NCI-H187 treated with DMSO at 0.1 percent for 48 hours (cell line): Measurements from ENCODE around the gene EXOC4.

Source experiments
- DNase-seq: peaks from one replicate; lab custom pipeline; 2025; lab: John Stamatoyannopoulos, UW

EXOC4 gene

DNA sequence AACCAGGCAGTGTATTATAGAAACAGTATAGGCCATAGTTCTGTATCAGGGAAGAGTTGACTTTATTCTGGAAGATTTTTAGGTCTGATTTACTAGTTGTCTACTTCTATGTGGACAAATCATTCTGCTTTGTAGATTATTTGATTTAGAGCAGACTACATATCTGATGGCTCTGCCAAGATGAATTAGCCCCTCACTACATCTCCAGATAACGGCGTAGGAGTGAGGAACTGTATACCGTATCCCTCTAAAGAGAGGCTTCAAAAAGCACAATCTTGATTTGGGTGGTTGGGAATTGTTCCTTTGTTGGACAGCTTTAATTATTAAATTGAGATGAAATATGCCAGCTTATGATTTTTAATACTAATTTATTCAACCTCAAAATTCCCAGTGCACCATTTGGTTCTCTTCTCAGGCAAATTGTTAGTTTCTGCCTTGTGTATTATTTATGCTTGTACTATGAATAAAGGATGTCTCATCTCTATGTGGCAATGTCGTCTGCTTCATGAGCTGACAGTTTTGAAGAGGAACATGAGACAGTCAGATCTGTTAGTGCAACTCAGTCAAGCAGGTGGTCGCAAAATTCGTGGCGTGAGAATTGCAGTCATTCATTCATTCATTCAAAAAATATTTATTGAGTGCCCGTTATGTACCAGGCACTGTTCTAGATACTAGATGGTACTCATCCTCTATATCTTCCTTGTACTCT is 422.8 kb downstream of the EXOC4 start:
- no peak for DNase-seq

DNA sequence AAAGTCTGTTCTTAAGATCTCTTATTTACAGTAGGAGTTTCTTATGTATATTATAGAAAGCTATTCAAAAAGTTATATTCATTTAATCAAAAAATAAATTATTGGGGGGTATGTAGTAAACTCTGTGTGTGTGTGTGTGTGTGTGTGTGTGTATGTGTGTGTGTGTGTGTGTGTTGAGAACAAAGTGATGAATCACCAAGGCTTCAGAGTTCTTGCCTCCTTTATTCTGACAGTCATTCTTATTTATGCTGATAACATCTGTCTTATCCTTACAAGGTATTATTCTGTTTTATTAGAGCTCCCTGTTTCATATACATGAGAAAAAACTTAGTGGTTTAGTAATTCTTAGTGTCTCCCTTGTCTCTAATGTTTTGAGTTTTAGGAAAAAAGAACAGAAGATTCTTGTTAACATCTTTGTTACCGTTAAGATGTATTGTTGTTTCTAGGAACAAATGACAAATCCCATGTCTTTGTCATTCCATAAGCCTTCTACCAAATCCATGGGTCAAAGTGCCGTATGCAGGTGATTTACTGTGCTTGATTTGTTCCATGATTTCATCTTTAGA is 424.0 kb downstream of the EXOC4 start:
- DNase-seq = no peak

DNA sequence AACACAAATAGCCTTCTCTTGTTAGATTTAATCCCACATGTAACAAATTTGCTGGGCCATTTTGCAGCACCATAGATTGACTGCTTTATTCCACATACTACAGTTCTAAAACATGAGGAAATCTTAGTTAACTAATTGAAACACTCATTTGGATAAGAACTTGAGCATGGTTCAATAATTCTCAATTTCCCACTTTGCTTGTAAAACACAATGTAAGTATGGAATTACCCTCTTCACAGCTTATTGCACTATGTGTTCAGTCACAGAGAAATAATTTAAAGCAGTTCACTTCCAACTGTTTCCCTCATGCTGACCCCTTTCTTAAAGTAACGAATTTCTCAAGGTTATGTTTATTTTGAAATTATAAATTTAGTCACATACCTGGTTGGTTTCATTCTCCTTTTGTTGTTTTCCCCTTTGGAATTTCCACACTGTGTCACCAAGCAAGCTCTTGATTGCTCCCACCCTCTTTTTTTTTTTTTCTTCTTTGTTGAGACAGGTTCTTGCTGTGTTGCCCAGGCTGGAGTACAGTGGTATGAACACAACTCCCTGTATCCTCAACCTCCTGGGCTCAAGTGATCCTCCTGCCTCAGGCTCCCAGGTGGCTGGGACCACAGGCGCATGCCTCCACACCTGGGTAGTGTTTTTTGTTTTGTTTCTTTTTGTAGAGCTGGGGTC is 425.4 kb downstream of the EXOC4 start:
- no peak for DNase-seq

DNA sequence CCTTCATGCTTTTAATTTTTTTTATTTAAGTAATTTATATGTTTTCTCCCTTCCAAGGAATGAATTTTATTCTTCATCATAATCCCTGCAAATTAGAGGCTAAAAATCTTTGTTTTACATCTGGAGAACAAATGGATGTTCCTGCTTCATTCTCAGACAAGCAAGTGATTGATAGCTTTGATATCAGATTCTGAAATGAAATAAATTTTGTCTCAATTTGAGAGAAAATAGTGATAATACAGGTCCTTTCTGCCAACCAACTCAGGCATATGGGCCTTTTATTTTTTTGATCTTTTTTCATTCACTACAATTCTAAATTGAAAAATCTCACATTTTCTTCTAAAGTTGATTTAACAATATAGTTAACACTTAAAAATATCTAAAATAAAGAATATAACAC is 427.1 kb downstream of the EXOC4 start:
- DNase-seq = no peak

DNA sequence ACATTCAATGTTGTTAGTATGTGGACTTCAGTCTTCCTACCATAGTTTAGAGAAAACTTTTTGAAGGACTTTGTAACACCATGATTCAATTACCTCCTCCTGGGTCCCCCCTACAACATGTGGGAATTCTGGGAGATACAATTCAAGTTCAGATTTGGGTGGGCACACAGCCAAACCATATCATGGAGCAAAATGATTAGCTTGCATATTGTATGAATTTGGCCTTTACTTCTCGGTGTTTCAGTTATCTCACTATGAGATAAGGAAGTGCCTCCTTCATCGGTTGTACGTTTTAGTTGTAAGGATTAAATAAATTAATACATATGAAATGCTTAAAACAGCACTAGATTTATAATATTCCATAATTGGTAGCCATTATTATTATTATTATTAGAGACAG is 428.7 kb downstream of the EXOC4 start:
- no peak for DNase-seq

DNA sequence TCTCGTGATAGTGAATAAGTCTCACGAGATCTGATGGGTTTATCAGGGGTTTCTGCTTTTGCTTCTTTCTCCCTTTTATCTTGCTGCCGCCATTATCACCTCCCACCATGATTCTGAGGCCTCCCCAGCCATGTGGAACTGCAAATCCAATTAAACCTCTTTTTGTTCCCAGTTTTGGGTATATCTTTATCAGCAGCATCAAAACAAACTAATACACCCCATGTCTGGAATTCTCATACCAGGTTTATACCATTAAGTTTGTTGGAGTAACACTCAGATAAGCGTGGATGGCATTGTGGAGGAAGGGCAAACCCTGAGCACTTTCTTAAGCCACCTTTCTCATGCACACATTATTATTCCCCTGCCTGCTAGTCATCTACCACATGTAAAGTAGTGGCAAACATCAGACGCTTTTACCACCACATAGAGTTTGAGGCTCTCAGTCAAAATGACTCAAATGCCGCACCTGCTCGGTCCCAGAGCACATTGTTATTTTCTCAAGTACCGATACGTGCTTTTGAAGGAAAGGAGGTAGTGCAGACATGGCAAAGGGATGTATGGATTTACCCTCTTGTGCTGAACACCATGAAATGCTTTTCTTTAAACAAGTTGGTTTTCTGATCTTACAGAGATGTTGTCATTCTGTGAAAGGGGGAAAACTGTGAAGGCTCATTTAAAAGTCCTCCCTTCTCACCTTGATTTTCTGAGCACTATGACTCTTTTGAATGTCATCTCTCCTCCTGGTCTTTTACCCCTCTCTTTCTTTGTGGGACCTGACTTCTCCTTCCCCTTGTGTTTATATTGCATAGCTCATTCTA is 429.7 kb downstream of the EXOC4 start:
- DNase-seq = peak; percentile 83

DNA sequence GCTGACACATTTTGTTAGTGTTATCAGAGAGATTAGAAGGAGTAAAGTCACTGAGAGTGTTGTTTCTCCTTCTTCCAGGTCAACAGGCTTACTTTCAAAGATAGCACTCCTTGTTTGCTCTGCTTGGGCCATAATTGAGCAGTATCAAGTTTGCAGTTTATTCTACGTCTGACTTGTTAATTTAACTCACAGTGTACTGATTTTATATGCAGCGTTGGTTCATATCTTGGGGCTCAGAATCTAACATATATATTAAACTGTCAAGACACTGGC is 430.2 kb downstream of the EXOC4 start:
- DNase-seq = no peak

DNA sequence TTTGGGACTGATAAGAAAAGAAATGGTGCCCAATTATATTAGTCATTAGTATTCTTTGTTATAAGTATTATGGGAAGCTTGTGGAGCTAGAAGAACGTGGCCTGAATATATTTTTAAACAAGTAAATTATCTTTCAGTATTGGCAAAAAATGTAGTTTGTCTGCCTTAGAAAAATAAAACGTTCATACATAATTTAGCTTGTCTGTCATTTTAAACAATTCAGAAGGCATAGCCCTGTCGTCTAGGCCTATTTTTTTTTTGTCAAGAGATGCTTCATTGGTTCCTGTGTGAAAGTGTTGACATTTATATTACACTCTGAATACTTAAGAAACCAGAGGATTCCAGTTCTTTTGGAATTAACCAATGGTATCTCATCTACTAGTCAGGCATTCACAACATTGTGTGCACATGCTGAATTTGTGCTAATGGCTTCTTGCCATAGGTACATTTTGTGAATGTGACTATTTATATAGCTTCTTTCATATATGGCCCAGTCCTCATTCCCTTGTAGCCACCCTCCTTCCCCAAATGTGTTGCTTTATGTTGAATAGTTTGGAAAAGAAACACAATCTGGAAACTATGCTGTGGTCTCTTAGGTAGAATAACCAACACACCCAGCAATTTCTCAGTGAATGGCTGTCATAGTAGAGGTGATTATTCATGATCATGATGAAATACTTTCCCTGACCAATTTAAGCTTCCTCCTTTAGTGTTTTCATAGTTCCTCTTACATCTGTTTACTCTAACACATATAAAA is 435.8 kb downstream of the EXOC4 start:
- DNase-seq = no peak

DNA sequence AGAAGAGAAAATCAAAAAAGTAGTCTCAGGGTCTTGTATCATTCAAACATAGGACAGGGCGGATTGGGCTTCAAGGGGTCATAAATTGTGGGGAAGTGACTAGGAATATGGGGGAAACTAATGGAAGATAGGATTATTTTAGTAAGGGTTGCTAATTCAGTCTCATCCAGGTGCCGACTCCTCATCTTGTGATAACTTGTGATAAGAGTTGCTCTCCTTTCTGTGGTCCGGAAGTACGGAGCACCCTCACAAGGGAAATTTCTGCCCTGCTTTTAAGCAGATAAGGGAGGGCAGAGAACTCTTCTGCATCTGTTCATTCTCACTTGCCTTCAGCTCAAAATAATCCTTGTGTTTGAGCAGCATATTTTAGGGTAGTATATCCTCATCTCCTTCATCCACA is 437.9 kb downstream of the EXOC4 start:
- DNase-seq = no peak

DNA sequence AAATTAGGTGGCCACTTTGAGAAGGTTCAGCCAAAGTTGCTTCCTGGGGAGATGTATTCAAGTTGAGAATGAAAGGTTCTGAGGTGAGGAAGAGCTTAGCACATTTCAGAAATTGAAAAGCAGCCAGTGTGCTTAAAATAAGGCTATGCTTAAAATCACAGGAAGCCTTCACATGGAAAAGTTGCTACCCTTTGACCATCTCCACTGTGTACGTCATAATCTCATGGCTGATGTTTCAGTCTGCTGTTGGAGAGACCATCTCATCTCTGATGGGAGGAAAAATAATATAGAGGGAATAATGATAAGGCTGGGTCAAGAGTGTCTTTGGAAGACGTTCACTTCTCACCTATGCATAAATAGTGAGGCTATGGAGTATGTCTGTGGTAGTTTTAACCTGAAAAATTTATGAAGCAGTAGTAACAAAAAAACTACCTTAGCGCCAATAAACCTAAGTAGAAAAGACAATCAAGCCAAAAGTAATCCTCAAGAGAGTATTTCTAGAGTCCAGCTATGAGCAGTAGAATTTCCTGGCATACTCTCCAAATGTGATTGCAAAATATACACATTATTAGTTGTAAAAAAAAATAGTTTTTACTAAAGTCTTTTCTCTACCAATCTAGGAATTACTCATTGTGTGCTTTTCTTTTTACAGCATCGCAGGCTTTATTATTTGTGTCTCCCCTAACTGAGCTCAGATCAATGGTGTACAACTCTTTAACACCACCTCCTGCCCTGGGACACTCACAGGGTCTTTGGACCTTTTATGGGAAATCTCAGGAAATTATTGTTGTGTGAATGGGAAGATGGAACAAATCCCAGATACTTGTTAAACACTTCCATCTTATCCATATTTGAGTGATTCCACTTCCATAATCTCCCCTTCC is 439.1 kb downstream of the EXOC4 start:
- no peak for DNase-seq

DNA sequence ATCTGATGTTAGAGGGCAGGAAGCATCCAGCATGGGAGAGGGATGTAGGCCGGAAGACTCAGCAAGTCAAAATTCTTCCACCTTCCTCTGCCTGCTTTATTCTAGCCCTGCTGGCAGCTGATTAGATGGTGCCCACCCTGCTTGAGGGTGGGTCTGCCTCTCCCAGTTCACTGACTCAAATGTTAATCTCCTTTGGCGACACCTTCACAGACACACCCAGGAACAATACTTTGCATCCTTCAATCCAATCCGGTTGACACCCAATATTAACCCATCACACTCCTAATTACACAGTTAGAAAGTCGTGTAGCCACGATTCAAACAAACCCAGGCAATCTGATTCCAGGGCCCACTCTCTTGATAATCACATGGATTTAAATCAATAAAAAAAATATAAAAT is 440.4 kb downstream of the EXOC4 start:
- DNase-seq = no peak

DNA sequence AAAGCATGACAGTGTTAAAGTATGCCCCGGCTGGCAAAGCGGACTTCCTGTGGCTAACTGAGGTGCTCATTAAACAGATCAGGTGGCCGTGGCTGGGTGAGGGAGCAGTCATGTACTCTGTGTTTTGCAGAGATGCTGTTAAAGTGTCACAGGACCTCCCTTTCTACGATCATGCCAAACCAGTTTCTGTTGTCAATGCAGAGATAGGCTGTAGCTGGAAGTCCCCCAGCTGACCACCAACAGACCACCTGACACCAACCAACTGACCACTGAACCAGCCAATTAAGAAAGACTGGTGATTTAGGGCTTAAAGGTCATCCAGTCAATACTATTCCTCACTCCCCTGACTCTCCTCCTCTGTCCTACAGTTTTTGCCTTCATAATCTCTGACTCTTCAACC is 443.2 kb downstream of the EXOC4 start:
- no peak for DNase-seq

DNA sequence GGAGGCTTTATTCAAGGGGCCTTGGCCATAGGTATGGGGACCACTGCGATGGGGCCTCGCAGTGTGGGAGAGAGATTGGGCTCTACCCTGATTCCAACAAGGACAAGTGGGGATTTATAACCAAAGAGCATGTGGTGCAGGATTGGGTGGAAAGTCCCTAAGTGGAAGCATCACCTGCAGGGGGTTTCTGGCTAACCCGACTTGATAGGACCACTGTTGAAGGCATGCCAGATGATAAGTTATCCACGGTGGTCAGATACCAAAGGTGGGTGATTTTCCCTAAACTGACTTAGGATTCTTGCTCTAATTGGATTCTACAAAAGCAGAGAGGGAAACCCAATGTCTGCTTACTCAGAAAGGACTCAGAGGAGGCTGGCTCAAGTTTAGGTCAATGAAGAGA is 444.7 kb downstream of the EXOC4 start:
- DNase-seq = no peak

DNA sequence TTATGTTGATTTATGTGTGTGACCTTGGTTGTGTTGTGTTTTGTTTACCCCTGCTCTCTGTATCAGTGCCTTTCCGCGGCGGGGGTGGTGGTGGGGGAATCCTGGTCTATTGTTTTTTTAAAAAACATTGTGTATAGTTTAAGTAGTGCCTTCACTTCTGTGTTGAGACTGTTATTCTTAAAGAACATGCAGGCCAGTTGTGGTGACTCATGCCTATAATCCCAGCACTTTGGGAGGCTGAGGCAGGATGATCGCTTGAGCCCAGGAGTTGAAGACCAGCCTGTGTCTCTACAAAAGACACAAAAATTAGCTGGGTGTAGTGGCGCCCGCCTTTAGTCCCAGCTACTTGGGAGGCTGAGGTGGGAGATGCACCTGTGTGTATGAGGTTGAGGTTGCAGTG is 445.2 kb downstream of the EXOC4 start:
- no peak for DNase-seq

DNA sequence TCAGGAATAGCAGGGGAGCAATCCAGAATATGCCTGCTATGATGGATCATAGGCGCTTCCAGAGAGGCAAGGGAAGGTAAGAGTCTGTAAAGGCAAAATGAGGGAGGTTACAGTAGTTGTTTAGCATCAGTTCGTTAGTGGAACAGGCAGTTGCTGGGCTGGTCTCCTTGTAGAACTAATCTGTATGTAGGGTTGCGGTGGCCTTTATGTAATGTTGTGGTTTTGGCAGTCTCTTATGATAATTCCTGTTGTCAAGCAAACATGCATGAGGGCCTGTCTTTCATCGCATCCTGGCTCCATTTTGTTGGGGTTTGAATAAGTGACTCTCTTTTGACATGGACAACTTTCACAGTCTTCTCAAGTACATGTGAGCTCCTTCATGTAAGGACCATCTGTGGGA is 446.5 kb downstream of the EXOC4 start:
- DNase-seq = no peak

DNA sequence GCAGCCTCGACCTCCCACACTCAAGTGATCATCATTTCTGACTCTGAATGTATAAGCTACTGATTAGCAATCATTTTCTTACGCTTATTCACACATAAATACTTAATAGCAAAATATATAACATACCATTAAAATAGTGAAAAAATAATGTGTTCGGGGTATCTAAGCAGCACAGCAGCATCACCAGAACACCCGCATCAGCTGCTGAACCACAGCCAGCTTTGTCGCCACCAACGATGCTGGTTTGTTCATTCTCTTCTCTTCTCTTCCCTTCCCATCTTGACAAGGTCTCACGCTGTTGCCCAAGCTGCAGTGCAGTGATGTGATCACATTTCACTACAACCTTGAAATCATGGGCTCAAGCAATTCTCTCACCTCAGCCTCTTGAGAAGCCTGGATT is 449.2 kb downstream of the EXOC4 start:
- DNase-seq = no peak

DNA sequence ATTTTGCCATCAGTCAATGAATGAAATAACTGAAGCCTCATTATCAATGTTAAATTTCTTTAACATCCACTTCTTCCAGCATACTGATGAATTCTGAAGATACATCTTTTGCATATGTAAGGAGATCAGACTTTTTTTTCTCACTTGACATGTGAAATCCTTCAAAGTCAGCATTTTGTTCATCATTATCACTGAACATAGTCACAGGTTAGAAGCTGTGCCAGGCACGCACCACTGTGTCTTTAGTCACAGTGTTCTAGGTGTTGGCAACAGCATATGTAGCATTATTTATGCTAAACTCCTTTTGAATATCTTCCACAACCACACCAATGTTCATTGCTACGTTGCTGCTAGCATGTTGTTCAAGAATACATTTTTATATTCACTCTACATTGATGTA is 450.1 kb downstream of the EXOC4 start:
- no peak for DNase-seq

DNA sequence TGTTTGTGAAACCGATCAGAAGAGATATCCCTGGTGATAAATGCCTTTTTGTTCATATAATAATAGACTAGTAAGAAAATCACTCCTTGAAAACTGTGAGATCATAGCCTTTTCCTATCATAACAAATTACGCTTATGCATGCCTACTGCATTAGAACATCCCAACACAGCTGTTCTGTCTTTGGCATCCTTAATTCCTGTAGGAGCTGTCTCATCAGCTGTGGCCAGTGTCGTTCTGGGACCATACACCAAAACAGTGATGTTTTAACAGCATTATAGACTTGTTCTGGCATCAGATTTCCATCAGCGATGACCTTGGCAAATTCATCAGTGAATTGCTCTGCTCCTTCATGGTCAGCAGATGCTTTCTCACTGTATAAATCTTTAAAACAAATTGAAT is 450.7 kb downstream of the EXOC4 start:
- no peak for DNase-seq

DNA sequence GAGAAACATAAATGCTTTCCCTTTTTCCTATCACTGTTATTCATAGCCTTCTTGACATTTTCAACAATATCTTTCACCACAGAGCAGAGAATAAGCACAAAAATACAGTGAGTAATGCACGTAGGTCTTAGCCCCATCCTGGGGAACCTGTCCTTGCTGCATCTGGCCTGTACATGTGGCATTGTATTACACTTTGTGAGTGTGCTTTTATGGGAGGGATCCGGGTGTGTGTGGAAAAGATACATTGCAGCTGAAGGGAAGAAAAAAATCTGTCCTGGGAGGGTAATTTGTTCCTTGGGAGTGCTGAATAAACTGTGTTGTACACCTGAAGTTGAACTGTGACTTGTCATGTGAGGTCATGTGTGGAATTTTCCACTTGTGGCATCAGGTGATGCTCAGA is 451.6 kb downstream of the EXOC4 start:
- DNase-seq = no peak

DNA sequence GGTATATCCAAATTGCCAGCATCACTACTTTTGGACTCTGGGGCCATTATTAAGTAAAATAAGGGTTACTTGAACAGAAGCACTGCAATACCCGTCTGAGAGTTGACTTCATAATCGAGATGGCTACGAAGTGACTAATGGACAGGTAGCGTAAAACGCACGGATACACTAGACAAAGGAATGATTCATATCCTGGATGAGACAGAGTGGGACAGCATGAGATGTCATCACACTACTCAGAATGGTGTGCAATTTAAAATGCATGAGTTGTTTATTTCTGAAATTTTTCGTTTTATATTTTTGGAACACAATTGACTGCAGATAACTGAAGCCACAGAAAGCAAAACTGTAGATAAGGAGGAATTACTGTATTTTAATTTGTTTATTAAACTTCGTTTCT is 452.7 kb downstream of the EXOC4 start:
- DNase-seq = no peak

DNA sequence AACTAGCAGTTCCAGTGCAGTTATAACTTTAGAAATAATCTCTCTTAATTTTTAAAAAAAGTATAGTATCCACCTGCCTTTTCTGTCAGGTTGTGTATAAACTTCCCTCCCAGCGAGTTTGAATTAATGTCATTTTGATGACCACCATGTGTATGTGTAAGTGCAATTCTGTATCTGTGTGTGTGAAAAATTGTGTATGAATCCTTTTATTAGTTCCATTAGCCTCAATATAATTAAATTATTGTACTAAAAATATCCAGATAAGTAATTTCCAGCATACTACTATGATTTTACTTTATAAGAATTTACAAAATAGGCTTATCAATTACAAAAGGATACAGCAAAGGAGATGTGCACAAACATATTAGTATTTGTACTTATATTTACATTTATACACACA is 453.1 kb downstream of the EXOC4 start:
- DNase-seq = no peak
